Fibroblast of pulmonary artery (primary cell): ENCODE data around the gene HBG2.

Experiments
- DNase-seq: peaks from one replicate; pipeline ENCODE4 v3.0.0-alpha.2; 2010; ENCODE audit warnings: low read depth
- H3K4me3 ChIP-seq: replicated peaks from 2 replicates; pipeline ENCODE4 v1.5.1; 2011; ENCODE audit warnings: low read depth, mild to moderate bottlenecking, control low read depth, low read length, moderate library complexity
- CTCF ChIP-seq: IDR thresholded peaks from 2 replicates; pipeline ENCODE4 v1.5.1; 2011; ENCODE audit warnings: mild to moderate bottlenecking, control low read depth, low read length, inconsistent platforms; ENCODE audit errors: missing control alignments

Gene HBG2

GRCh38 chr11:5229356-5229755 is 25.2 kb downstream of the HBG2 start:
- no peak for TF ChIP-seq CTCF
- no peak for DNase-seq
- no peak overlapping the region for H3K4me3 ChIP-seq

GRCh38 chr11:5228124-5228523 is 26.5 kb downstream of the HBG2 start:
- no peak for TF ChIP-seq CTCF
- H3K4me3 ChIP-seq: no peak overlapping the region
- no peak for DNase-seq

GRCh38 chr11:5227681-5228080 is 26.9 kb downstream of the HBG2 start:
- H3K4me3 ChIP-seq: no peak overlapping the region
- TF ChIP-seq CTCF: no peak
- DNase-seq: no peak

- no peak within 1 kb of the TSS for H3K4me3 ChIP-seq
- DNase-seq: no peak
- no peak for TF ChIP-seq CTCF
Measured at GRCh38 chr11:5226732-5227310, 27.8 kb downstream of the HBG2 start, which contains the start of gene HBB. Gene HBB (minus strand): TSS chr11:5227071. CDS start chr11:5227021, 50 bp downstream.

- no peak overlapping the region for H3K4me3 ChIP-seq
- no peak for TF ChIP-seq CTCF
- DNase-seq: no peak
Measured at GRCh38 chr11:5225480-5225871, 29.1 kb downstream of the HBG2 start.

- no peak overlapping the region for H3K4me3 ChIP-seq
- no peak for DNase-seq
- no peak for TF ChIP-seq CTCF
Measured at GRCh38 chr11:5224538-5225479, 29.8 kb downstream of the HBG2 start.
